Skeletal muscle tissue (tissue), 4 donors: ENCODE results near the gene FNTB. TPM values are rescaled to one million over a fixed set of nuclear protein-coding genes. Genes with fewer than 3 reads are reported as not detected.

ENCODE experiments used
- H3K27ac ChIP-seq: one replicate; pipeline ENCODE4 v1.7.0; 2013; ENCODE audit warnings: mild to moderate bottlenecking, low read depth, low read length, inconsistent platforms
- H3K27me3 ChIP-seq, 3 donors: one replicate each; pipeline ENCODE4 v1.7.0; 2013; ENCODE audit warnings: low read length in 3 of 3; ENCODE audit not compliant: control insufficient read depth in 3 of 3, insufficient read depth in 3 of 3
- H3K36me3 ChIP-seq, 3 donors: one replicate each; pipeline ENCODE4 v1.7.0; 2013; ENCODE audit warnings: low read length in 3 of 3; ENCODE audit not compliant: control insufficient read depth in 3 of 3, insufficient read depth in 3 of 3
- H3K4me1 ChIP-seq, 3 donors: one replicate each; pipeline ENCODE4 v1.7.0; 2013; ENCODE audit warnings: low read length in 3 of 3, mild to moderate bottlenecking in 3 of 3; ENCODE audit not compliant: control insufficient read depth in 3 of 3, insufficient read depth in 3 of 3
- H3K4me3 ChIP-seq, 3 donors: one replicate each; pipeline ENCODE4 v1.7.0; 2013; ENCODE audit warnings: low read length in 3 of 3
- H3K9ac ChIP-seq, 3 donors: one replicate each; pipeline ENCODE4 v1.7.0; 2013; ENCODE audit warnings: low read length in 3 of 3, mild to moderate bottlenecking in 3 of 3, moderate library complexity in 2 of 3, low read depth in 1 of 3
- H3K9me3 ChIP-seq, 3 donors: one replicate each; pipeline ENCODE4 v1.7.0; 2013; ENCODE audit warnings: low read length in 3 of 3; ENCODE audit not compliant: control insufficient read depth in 3 of 3
- total RNA-seq: library from RNA; depleted of rRNA; stranded (reverse); fragments of >200 nt; gene quantifications from one replicate; pipeline ENCODE4 v1.2.3, GENCODE V29; 2014
- donor health status: Osteomylitis.

Gene FNTB
- total RNA-seq, 1 donor from 2014 or later = 5.7 TPM

DNA sequence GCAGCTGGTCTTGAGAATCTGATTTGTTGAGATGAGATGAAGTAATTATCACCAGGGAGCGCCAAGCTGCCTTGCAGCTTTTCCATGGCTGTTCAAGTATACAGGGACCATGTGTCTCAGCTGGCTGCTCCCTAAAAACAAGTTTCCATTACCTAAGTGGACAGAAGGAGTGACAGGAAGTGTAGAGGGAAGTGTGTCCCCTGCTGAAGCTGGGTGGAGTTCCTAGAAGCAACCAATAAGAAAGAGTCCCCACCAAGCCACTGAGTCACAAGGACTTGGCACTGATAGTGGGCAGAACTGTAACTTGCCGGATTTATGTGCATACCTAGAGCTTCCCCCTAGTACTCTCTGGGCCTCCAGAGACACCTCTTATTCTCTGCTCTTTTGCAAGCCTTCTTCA lies 42.7 kb upstream of the FNTB start:
- Histone ChIP-seq H3K9ac (no peak overlapping the region), H3K27me3 (no peaks in the 10 kb centered on the region), H3K36me3 (peaks cover 0 to 20% (median 10%) of the 10 kb centered on the region in 3 donors), H3K4me3 (no peak overlapping the region), H3K9me3 (no peaks in the 10 kb centered on the region), H3K27ac (no peak overlapping the region), H3K4me1 (peaks cover 0 to 19% (median 11%) of the 10 kb centered on the region in 3 donors)

DNA sequence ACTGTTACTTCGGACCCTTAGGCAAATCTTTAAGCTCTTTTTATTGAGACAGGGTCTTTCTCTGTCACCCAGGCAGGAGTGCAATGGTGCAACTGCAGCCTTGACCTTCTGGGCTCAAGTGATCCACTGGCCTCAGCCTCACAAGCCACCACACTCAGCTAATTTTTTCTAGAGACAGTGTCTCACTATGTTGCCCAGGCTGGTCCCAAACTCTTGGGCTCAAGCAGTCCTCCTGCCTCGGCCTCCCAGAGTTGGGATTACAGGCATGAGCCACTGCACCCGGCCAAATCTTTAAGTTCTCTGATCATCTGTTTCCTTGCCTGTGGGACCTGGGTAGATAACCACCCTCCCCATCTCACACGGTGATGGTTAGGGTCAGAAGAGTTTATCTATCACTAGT lies 41.8 kb upstream of the FNTB start:
- Histone ChIP-seq H3K27ac (no peak overlapping the region), H3K36me3 (peaks cover 0 to 20% (median 10%) of the 10 kb centered on the region in 3 donors)

DNA sequence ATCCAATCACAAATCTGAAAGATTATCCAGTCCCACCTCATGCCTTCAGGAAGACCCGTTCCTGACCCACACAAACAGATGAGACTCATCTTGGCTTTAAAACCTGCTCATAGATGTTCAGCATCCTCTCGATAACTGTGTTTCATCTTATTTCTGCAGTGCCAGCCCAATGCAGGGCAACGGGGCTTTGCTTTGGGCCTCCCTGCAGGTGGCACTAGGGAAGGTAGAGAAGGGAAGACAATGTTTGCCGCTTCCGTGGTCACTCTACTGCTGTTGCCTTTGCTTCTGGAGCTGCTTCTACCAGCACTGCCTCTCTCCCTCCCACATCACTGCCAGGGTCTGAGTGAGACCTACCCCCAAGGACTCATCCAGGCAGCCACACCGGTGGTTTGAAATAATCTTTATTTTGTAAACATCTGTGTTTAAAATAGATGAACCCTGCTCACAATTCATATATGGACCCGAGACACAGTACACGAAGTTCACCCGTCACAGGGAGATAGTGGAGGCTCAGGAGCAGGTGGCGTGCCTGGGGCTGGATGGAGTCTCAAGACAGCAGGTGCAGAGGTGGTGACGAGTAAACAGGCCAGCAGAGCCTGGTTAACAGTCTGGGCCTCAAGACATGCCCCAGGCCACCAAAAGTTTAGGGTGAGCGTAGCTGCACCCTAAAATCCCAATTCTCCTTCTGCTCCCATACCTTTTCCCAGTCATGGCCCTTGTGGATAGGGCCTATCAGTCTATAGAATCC lies 41.1 kb upstream of the FNTB start:
- H3K27me3 ChIP-seq = no peaks in the 10 kb centered on the region
- H3K4me3 ChIP-seq = no peak overlapping the region
- H3K4me1 ChIP-seq = peaks cover 4 to 31% (median 22%) of the 10 kb centered on the region in 3 donors
- H3K27ac ChIP-seq = no peak overlapping the region
- no peaks in the 10 kb centered on the region for H3K9me3 ChIP-seq
- peaks cover 0 to 18% (median 9%) of the 10 kb centered on the region in 3 donors for H3K36me3 ChIP-seq
- no peak overlapping the region for H3K9ac ChIP-seq

More for the DNA sequence above, 41.8 kb upstream of the FNTB start:
- no peak overlapping the region for H3K4me3 ChIP-seq
- no peak overlapping the region for H3K9ac ChIP-seq
- H3K9me3 ChIP-seq = no peaks in the 10 kb centered on the region
- no peaks in the 10 kb centered on the region for H3K27me3 ChIP-seq
- peaks cover 0 to 23% (median 14%) of the 10 kb centered on the region in 3 donors for H3K4me1 ChIP-seq

DNA sequence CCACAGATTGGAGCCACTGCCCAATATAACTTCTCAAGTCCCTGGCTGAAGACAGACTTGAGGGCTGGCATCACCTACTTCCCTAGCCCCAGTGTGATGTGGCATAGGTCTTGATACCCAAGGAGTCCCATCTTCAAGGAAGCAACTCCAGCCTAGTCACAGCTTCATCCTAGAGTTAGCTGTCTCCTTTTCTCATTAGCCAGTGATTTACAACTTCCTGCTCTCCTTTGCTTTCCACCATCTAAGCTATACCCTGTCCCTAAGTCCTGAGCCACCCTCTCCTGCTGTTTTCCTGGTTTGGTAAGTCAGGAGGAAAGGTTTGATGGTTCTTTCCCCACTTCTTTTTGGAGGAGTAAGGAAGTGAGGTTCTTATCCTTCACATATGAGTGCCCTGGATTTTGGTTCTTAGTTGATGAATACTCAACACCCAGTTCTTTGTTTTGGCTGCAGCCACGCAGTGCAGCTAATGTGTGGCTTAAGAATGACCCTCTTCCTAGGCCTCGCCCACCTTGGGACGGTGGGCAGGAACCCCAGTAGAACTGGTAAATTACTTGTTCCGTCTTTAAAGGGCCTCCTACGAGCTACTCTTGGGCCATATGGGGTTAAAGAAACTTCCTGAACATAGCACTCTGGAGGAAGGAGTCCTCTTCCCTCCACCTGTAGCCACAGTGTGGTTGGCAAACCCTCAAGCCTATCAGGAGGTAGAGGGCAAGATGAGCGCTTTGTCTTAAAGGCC lies 40.2 kb upstream of the FNTB start:
- Histone ChIP-seq H3K4me3 (no peak overlapping the region), H3K9me3 (no peaks in the 10 kb centered on the region), H3K36me3 (peaks cover 0 to 9% (median 7%) of the 10 kb centered on the region in 3 donors), H3K4me1 (peaks cover 12 to 38% (median 30%) of the 10 kb centered on the region in 3 donors), H3K9ac (no peak overlapping the region), H3K27me3 (no peaks in the 10 kb centered on the region), H3K27ac (no peak overlapping the region)

DNA sequence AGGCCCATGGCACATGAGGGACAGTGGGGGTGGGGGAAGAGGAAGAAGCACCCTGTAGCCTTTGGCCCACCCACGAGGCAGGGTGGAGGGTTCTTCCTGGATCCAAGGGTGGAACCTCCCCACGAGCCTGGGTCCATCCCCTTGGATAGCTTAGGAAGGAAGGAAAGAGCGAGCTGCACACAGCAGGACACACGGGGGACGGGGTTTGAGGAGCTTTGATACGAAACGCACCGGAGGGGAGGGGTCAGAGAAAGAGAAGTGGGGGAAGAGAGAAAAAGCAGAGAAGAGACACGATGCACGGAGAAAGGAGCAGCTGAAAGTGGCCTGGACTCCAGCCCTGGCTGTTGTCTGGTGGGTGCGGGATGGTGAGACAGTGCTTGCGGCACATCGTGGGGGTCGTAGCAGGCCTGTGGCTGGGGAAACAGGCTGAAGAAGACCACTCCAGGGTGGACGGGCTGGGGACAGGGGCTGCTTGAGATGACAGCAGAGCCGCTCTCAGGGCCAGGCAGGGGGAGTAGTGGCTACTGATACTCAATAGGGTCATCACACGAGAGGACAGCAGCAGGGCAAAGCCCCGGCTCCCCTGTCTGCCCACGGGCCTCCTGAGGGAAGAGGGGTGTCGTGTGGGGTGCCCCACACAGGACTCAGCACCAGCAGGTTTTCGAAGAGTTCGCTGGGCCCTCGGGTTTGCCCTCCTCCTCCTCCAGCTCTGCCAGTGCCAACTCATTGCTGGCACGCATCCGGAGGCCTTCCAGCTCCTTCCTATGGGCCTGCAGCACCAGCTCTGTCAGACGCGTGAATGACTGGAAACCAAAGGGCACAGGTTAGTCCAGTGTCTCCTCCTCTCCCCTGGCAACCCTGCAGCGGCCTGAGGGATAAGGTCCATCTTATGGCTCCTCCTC lies 38.7 kb upstream of the FNTB start:
- H3K4me3 ChIP-seq = no peak overlapping the region
- peaks cover 27 to 53% (median 45%) of the 10 kb centered on the region in 3 donors for H3K4me1 ChIP-seq
- H3K36me3 ChIP-seq = peaks cover 0 to 9% (median 6%) of the 10 kb centered on the region in 3 donors
- peak overlapping the region in 1 of 3 donors; percentile 40 for H3K9ac ChIP-seq
- no peaks in the 10 kb centered on the region for H3K9me3 ChIP-seq
- H3K27me3 ChIP-seq = no peaks in the 10 kb centered on the region
- peak overlapping the region; percentile 17 for H3K27ac ChIP-seq

DNA sequence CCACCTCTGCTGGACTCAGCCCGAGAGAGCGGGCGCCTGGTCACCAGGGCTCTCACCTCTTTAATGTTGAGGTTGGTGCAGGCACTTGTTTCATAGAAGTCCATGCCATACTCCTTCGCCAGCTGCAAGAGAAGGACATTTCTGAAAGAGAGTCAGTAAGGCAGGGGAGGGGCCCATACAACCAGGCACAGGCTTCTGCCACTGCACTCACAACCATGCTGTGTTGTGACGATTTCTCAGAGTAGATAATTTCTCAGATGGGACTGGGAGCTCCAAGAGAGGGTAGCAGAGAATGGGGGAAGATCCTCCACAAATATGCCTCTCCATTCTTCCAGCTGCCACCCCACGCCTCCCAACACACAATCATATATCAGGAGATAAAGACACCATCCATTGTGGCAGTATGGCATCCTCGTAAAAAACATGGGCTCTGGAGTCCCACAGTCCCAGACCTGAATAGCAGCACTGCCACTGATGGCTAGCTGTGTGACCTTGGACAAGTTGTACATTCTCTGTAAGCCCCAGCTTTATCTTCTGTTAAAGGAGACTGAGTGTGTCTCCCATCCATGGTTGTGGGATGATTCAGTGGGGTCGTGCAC lies 38.0 kb upstream of the FNTB start:
- H3K9ac ChIP-seq = peak overlapping the region in 2 of 3 donors; percentile 35 to 40
- peaks cover 0 to 5% (median 4%) of the 10 kb centered on the region in 3 donors for H3K36me3 ChIP-seq
- H3K27me3 ChIP-seq = no peaks in the 10 kb centered on the region
- H3K9me3 ChIP-seq = no peaks in the 10 kb centered on the region
- H3K4me3 ChIP-seq = no peak overlapping the region
- peaks cover 35 to 60% (median 53%) of the 10 kb centered on the region in 3 donors for H3K4me1 ChIP-seq
- H3K27ac ChIP-seq = peak overlapping the region; percentile 17

DNA sequence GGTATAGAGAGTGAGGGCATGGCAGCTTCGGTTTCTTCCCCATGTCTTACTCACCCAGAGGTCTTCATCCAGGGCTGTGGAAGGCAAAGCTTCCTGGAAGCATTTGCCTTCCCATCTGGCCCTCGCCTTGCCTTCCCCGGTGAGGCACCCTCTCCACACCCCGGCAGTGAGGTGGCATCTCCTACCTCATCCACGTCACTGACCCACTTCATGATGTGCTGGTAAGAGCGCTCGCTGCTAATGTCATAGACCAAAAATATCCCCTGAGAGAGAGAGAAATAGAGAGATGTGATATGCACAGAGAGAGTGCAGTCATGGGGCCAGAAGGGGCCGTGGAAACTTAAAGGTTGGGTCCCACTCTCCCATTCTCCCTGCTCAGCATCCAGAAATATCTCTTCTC lies 35.8 kb upstream of the FNTB start:
- Histone ChIP-seq H3K9me3 (no peaks in the 10 kb centered on the region), H3K36me3 (peaks cover 0 to 6% (median 4%) of the 10 kb centered on the region in 3 donors), H3K27ac (peak overlapping the region; percentile 96), H3K4me1 (peaks cover 40 to 55% (median 53%) of the 10 kb centered on the region in 3 donors), H3K9ac (peak overlapping the region; percentile 58 to 78 (median 67)), H3K27me3 (no peaks in the 10 kb centered on the region), H3K4me3 (peak overlapping the region; percentile 16 to 72 (median 47))

DNA sequence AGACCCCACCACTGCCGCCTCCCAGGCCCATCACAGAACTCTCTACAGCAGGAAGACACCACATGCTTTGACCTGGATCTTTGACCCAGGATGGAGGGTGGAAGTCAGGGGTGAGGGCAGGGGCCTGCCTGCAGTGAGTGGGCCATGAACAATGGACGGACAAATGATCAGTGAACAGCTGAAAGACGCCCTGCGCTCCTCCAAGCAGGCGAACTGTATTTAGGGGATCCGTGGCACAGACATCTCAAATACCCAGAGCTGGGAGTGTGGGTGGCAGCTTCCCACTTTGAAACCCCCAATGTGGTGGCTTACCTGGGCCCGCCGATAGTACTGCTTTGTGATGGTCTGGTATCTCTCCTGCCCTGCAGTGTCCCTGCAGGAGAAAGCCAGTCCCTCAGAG lies 35.4 kb upstream of the FNTB start:
- no peaks in the 10 kb centered on the region for H3K27me3 ChIP-seq
- H3K9me3 ChIP-seq = no peaks in the 10 kb centered on the region
- peaks cover 0 to 6% (median 4%) of the 10 kb centered on the region in 3 donors for H3K36me3 ChIP-seq
- H3K4me1 ChIP-seq = peaks cover 40 to 55% (median 51%) of the 10 kb centered on the region in 3 donors
- H3K27ac ChIP-seq = peak overlapping the region; percentile 96
- peak overlapping the region; percentile 8 to 78 (median 67) for H3K9ac ChIP-seq
- H3K4me3 ChIP-seq = peak overlapping the region in 2 of 3 donors; percentile 1 to 72

DNA sequence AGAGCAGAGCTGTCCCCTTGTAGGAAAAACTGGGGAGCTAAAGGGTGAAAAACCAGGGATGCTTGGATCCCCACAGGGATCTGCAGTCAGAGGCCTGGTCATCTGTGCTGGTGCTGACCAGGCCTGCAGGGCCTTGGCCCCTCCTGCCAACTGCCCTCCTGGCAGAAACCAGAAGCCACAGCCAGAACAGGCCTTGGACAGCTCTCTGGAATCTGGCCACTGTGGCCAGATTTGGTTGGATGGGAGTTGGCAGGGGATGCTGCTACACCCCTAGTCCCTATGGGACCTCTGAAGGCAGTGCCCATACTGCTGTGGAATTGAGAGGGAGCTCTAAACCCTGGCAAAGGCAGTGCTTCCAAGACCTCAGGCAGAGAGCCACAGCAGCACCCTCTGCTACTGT lies 35.0 kb upstream of the FNTB start:
- Histone ChIP-seq H3K4me1 (peaks cover 40 to 59% (median 51%) of the 10 kb centered on the region in 3 donors), H3K9me3 (no peaks in the 10 kb centered on the region), H3K9ac (peak overlapping the region in 2 of 3 donors; percentile 67 to 78), H3K27ac (peak overlapping the region; percentile 96), H3K27me3 (no peaks in the 10 kb centered on the region), H3K4me3 (peak overlapping the region in 2 of 3 donors; percentile 1 to 72), H3K36me3 (peaks cover 0 to 6% (median 4%) of the 10 kb centered on the region in 3 donors)
